Endothelial cell of umbilical vein (primary cell): ENCODE measurements around the gene DIS3L2. TPM values are rescaled to one million over a fixed set of nuclear protein-coding genes. Genes with fewer than 3 reads are reported as not detected.

ENCODE experiments used
- BruUV-seq: library from RNA; stranded (reverse); fragments of 400-500 nt; replicated peaks from 2 replicates; lab custom pipeline; 2021; lab: Mats Ljungman, UMichigan
- CTCF ChIA-PET: fragments of 300-600, 350-600 bp; sonication (Branson Sonifier 250); formaldehyde crosslinking; loops from one replicate; lab custom pipeline; 2021; ENCODE audit warnings: antibody characterized with exemption, inconsistent platforms; lab: Charles Lee
- POLR2A ChIA-PET: fragments of 300-600, 350-600 bp; sonication (Branson Sonifier 250); formaldehyde crosslinking; loops from one replicate; lab custom pipeline; 2021; ENCODE audit warnings: antibody characterized with exemption, inconsistent platforms; lab: Charles Lee
- DNase-seq: peaks from one replicate; pipeline ENCODE4 v3.0.0-alpha.2; 2011; ENCODE audit warnings: low read depth, low spot score
- FAIRE-seq: peaks from 2 replicates; lab custom pipeline; 2011; peaks lifted over from hg19 to GRCh38; lab: Jason Lieb, UNC
- H2AFZ ChIP-seq: 2 replicates; pipeline ENCODE4 v1.6.0; 2012; ENCODE audit warnings: low read depth, low read length, control low read depth, inconsistent platforms
- H3K27ac ChIP-seq: 2 replicates; pipeline ENCODE4 v1.5.1; 2011; ENCODE audit warnings: low read depth, mild to moderate bottlenecking, control low read depth, low read length, moderate library complexity; ENCODE audit not compliant: insufficient read depth
- H3K27me3 ChIP-seq, 2 experiments: 2 replicates each; pipeline versions ENCODE4 v1.6.0 to v1.6.1; 2011; ENCODE audit warnings: low read length in 2 of 2, mixed read lengths in 1 of 2; ENCODE audit not compliant: control insufficient read depth in 2 of 2, insufficient read depth in 2 of 2
- H3K36me3 ChIP-seq, 2 experiments: 2 replicates in 1 of 2; 3 replicates in 1 of 2; pipeline ENCODE4 v1.5.1; 2011; ENCODE audit warnings: low read length in 2 of 2, mild to moderate bottlenecking in 1 of 2, moderate library complexity in 1 of 2; ENCODE audit not compliant: control insufficient read depth in 2 of 2, insufficient read depth in 2 of 2; ENCODE audit errors: extremely low read depth in 1 of 2
- H3K4me1 ChIP-seq: 3 replicates; pipeline ENCODE4 v1.5.1; 2011; ENCODE audit warnings: mild to moderate bottlenecking, low read length; ENCODE audit not compliant: control insufficient read depth, insufficient read depth; ENCODE audit errors: extremely low read depth
- H3K4me2 ChIP-seq: 2 replicates; pipeline ENCODE4 v1.6.1; 2011; ENCODE audit warnings: low read length, control low read depth, mixed read lengths; ENCODE audit not compliant: insufficient read depth
- H3K4me3 ChIP-seq, 3 experiments: fragments of 200-600 bp in 1 of 3; sonication (generic), shearing (Covaris generic) in 1 of 3; replicated peaks in 1 of 3; 2 replicates each; pipeline ENCODE4 v1.5.1; 2011 to 2016; ENCODE audit warnings: control low read depth in 3 of 3, low read length in 3 of 3, mild to moderate bottlenecking in 2 of 3, inconsistent platforms in 1 of 3, low read depth in 1 of 3, moderate library complexity in 1 of 3; ENCODE audit not compliant: insufficient read depth in 1 of 3
- H3K79me2 ChIP-seq: 2 replicates; pipeline ENCODE4 v1.6.0; 2012; ENCODE audit warnings: low read length, inconsistent platforms; ENCODE audit not compliant: control insufficient read depth, insufficient read depth
- H3K9ac ChIP-seq: replicated peaks from 2 replicates; pipeline ENCODE3; 2011; ENCODE audit warnings: low read length, control low read depth; ENCODE audit not compliant: insufficient read depth; ENCODE audit errors: extremely low read depth
- H3K9me1 ChIP-seq: replicated peaks from 3 replicates; pipeline ENCODE4 v1.6.0; 2011; ENCODE audit warnings: mild to moderate bottlenecking, low read length; ENCODE audit not compliant: control insufficient read depth, insufficient read depth; ENCODE audit errors: extremely low read depth
- H3K9me3 ChIP-seq: replicated peaks from 2 replicates; pipeline ENCODE4 v1.5.1; 2012; ENCODE audit warnings: low read length, inconsistent platforms; ENCODE audit not compliant: control insufficient read depth, insufficient read depth
- H4K20me1 ChIP-seq: replicated peaks from 2 replicates; pipeline ENCODE3; 2011; ENCODE audit warnings: mild to moderate bottlenecking, low read length; ENCODE audit not compliant: control insufficient read depth, insufficient read depth; ENCODE audit errors: extremely low read depth
- CTCF ChIP-seq, 2 donors: IDR thresholded peaks; 1 replicate in 1 of 2; 2 replicates in 1 of 2; pipeline ENCODE4 v1.5.1; 2011; ENCODE audit warnings: low read length in 2 of 2, mild to moderate bottlenecking in 2 of 2, moderate library complexity in 2 of 2, control low read depth in 1 of 2, inconsistent platforms in 1 of 2, low read depth in 1 of 2; ENCODE audit not compliant: insufficient read depth in 1 of 2; ENCODE audit errors: extremely low read depth in 1 of 2
- EZH2 ChIP-seq: IDR thresholded peaks from 2 replicates; pipeline ENCODE4 v1.6.1; 2012; ENCODE audit warnings: borderline replicate concordance, low read depth, mild to moderate bottlenecking, moderate library complexity, low read length, inconsistent platforms; ENCODE audit not compliant: severe bottlenecking
- FOS ChIP-seq: IDR thresholded peaks from 2 replicates; pipeline ENCODE4 v1.6.1; 2011; ENCODE audit warnings: mild to moderate bottlenecking, low read length, moderate library complexity, borderline replicate concordance; ENCODE audit not compliant: insufficient read depth
- GATA2 ChIP-seq: IDR thresholded peaks from 2 replicates; pipeline ENCODE4 v1.7.0; 2011; ENCODE audit warnings: low read depth, mild to moderate bottlenecking, moderate library complexity, mixed read lengths, low read length; ENCODE audit not compliant: insufficient read length, insufficient read depth
- JUN ChIP-seq: IDR thresholded peaks from 2 replicates; pipeline ENCODE4 v1.6.1; 2011; ENCODE audit warnings: borderline replicate concordance, low read depth; ENCODE audit not compliant: insufficient read length, insufficient read depth
- MAX ChIP-seq: IDR thresholded peaks from 2 replicates; pipeline ENCODE4 v1.6.1; 2011; ENCODE audit not compliant: insufficient read depth, insufficient read length
- MYC ChIP-seq: IDR thresholded peaks from one replicate; pipeline ENCODE4 v1.6.1; 2011; ENCODE audit warnings: mild to moderate bottlenecking, low read depth, low read length
- POLR2A ChIP-seq: IDR thresholded peaks from 2 replicates; pipeline ENCODE4 v1.6.1; 2012; ENCODE audit warnings: low read depth, mild to moderate bottlenecking, control low read depth, low read length
- POLR2AphosphoS5 ChIP-seq: IDR thresholded peaks from 2 replicates; pipeline ENCODE4 v1.6.1; 2012; ENCODE audit warnings: low read depth, mild to moderate bottlenecking, control low read depth, low read length, moderate library complexity; ENCODE audit not compliant: insufficient read depth
- dilution Hi-C: fragments of 300-500 bp; cut with MboI; formaldehyde crosslinking; loops from one replicate; pipeline ENCODE4 v1.15.0; 2019; ENCODE audit warnings: low sequenced_read_pairs; ENCODE audit not compliant: extremely low pct_ligation_motif_present
- intact Hi-C: fragments of 100-400 bp; cut with micrococcal nuclease; formaldehyde crosslinking; loops from one replicate; pipeline ENCODE4 v1.10.0; 2022
- polyA plus RNA-seq, 4 experiments: library from polyadenylated mRNA; depleted of rRNA in 3 of 4; stranded (reverse) in 3 of 4; unstranded in 1 of 4; fragments of >200 nt; gene quantifications; 2 replicates each; pipeline versions ENCODE4 v1.2.1 to v1.2.3, GENCODE V29; 2011 to 2012; ENCODE audit warnings: missing spikeins in 1 of 4
- total RNA-seq: library from RNA; stranded (reverse); gene quantifications from 2 replicates; pipeline ENCODE4 v1.2.3, GENCODE V29; 2021

Gene DIS3L2
- total and polyA plus RNA-seq, 2 donors (not counting 3 experiments of a cell fraction or from before 2014, with no cell fraction given), result 14.6 to 31.2 TPM

DNA sequence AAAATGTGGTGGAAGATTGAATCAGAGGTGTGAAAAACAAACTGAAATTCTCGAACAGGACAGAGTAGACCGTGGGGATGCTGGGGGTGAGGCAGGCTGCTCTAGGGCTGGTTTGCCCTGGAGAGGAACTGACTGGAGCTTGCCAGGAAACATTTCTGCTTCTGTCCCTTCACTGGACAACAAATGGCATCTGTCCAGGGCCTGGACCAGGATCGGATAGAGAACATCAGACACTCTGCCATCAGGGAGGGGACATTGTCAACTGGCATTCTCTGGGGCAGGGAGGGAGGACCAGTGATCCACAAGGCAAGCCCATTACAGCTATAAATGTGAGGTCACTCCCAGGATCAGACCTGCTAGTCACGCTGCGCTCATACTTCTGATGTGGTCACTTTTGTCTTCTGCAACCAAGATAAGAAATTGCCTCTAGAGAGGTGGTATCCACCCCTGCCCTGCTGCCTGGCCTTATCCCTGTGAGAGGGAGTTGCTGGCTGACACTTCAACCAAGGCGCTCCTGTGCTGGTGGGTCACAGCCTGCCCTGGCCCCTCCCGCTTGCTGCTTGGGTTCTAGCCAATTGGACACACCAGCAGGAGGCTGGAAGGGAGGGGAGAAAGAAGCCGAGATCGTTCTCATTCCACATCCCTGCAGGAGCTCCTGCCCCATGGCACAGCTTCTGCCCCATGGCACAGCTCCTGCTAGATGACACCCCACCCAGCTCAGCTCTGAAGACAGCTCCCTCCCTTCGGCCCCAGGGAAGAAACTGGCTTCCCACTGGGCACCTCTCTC, 44.0 kb upstream of the DIS3L2 start:
- H3K9ac ChIP-seq, result no peak overlapping the region
- FAIRE-seq, result no peak
- intact Hi-C loops, result no loop called here
- no peak for TF ChIP-seq CTCF (IDR thresholded peaks at IDR 0.05; ENCODE audit: extremely low read depth in 1 of 2, insufficient read depth in 1 of 2, low read depth in 1 of 2, low read length in 2 of 2)
- no peak for TF ChIP-seq MYC
- no peak for TF ChIP-seq POLR2AphosphoS5
- TF ChIP-seq GATA2, result no peak
- TF ChIP-seq FOS, result no peak
- no peak for TF ChIP-seq POLR2A
- no peak for TF ChIP-seq EZH2
- TF ChIP-seq MAX, result no peak
- TF ChIP-seq JUN, result no peak
- DNase-seq, result no peak
- H3K4me3 ChIP-seq, result no peak overlapping the region
- BruUV-seq, result no TSS peak
- H3K79me2 ChIP-seq, result no peaks in the 10 kb centered on the region
- no peaks in the 10 kb centered on the region for H3K4me1 ChIP-seq
- H3K36me3 ChIP-seq, result no peaks in the 10 kb centered on the region
- H3K9me1 ChIP-seq, result no peaks in the 10 kb centered on the region
- ChIA-PET POLR2A (interaction anchor here (0.5 kb wide), 1 partner anchor 27 kb away, joined by 5 read pairs; no protein-coding TSS in a partner anchor), CTCF (interaction anchor here (0.6 to 2.4 kb wide), 8 partner anchors 8 to 418 kb away, joined by 3 to 19 read pairs (median 3); partner anchors contain the start of gene NPPC)
- H3K27ac ChIP-seq, result no peak overlapping the region
- no peak overlapping the region for H3K4me2 ChIP-seq
- no peaks in the 10 kb centered on the region for H3K9me3 ChIP-seq
- H4K20me1 ChIP-seq, result no peaks in the 10 kb centered on the region
- no peak overlapping the region for H2AFZ ChIP-seq
- peaks cover 4 to 9% of the 10 kb centered on the region in 2 experiments for H3K27me3 ChIP-seq
- dilution Hi-C loops, result no loop called here
